GM19238 (cell line): ENCODE results near the gene RAET1E.
"Not testable (repeated sequence)": the region's sequence is repeated elsewhere in the genome, so short reads cannot be mapped to it uniquely, and the experiment has no call there.

Source experiments
- DNase-seq: peaks from one replicate; pipeline ENCODE4 v3.0.0; 2011; ENCODE audit warnings: low spot score; ENCODE audit not compliant: insufficient read length

The RAET1E gene

DNA sequence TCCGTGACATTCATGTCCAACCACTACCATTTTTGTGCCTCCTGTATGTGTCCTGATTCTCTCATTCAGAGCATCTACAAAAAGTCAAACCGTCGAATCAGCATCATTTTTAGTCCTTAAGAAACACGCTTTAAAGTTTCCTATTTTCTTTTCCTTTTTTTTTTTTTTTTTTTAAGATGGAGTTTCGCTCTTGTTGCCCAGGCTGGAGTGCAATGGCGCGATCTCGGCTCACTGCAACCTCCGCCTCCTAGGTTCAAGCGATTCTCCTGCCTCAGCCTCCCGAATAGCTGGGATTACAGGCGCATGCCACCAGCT, 35.5 kb downstream of the RAET1E start:
- DNase-seq, result not testable (repeated sequence)

GRCh38 chr6:149861603-149862423, 36.1 kb downstream of the RAET1E start:
- no peak for DNase-seq

DNA sequence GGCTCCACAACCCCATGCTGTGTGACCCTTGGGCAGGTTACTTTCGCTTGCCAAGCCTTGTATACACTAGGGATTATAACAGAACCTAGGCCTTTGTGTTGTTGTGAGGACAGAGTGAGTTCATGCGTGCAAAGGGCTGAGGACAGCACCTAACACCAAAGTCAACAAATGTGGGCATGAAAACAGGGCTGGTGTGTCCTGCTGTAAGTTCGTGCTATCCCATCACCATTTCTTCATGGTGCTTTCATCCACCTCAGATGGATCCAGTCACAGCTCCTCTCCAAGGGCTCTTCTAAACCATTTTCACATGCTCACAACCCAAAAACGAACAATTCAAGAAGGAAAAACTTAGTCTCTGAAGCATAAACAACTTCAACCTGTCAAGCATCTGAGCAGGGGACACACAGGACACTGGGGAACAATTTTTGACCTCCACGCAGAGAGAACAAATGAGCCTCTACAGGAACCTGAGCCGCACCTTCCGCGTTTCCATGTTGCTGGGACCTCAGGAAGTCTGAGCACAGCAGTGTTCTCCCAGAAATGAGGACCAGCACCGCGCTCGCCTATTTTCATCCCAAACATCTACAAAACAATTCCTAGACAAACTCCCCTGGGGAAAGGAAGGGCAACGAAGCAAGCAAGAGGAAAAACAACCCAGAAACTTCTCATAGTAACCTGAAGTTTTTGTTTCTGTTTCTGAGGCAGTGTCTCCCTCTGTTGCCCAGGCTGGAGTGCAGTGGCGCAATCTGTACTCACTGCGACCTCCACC, 36.9 kb downstream of the RAET1E start:
- DNase-seq, result no peak

DNA sequence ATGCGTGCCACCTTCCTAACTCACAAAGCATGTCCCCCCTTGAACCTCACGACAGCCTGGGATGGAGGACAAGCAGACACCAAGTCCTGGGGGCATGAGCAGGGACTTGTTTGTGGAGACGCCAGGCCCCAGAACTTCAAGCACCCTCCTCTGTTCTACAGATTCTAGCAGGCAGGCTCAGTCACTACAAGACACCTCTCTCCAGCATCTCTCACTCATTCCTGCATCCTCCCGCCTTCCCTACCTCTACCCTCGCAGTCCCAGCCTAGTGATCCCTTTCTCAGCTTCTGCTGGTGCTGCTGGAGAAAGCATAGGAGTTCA, 37.4 kb downstream of the RAET1E start:
- no peak for DNase-seq

- DNase-seq, result no peak
These were observed 38.0 kb downstream of the RAET1E start for GRCh38 chr6:149859938-149860337.

GRCh38 chr6:149859368-149859767, 38.5 kb downstream of the RAET1E start:
- DNase-seq, result no peak

- DNase-seq, result no peak
These were observed 40.4 kb downstream of the RAET1E start for GRCh38 chr6:149857541-149857940.

- DNase-seq, result no peak
These were observed 41.5 kb downstream of the RAET1E start for GRCh38 chr6:149856256-149856994.

- DNase-seq, result no peak
These were observed 42.2 kb downstream of the RAET1E start for GRCh38 chr6:149855741-149856140.

DNA sequence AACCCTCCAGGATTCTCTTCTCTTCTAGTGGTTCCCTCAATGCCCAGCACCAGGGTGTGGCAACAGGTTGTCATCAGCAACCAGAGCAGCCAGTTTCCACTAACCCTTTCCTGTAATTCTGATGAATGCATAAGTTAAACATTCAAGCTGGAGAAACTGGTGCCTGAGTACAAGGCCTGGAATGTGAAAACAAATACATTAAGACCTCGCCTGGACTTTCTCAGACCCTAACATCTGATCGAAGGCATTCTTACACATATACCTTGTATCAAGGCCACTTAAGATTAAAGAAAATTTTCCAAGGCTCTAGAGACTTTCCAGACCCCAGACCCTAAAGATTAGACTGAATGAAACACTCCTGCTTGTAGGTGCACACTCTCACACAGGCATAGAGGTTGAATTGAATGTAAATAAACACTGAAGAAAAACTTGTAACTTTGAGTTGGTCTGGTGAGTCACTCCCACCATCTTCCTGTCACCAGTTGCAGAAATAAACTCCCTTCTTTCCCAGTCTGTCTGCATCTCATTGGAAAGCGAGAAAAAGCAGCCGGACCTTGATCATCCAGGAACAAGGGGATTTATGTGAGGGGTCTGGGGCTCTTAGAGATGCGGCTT, 42.8 kb downstream of the RAET1E start:
- DNase-seq, result no peak

- DNase-seq, result no peak
These were observed 43.4 kb downstream of the RAET1E start for GRCh38 chr6:149854532-149854931.

GRCh38 chr6:149854017-149854416, 43.9 kb downstream of the RAET1E start:
- not testable (repeated sequence) for DNase-seq

DNA sequence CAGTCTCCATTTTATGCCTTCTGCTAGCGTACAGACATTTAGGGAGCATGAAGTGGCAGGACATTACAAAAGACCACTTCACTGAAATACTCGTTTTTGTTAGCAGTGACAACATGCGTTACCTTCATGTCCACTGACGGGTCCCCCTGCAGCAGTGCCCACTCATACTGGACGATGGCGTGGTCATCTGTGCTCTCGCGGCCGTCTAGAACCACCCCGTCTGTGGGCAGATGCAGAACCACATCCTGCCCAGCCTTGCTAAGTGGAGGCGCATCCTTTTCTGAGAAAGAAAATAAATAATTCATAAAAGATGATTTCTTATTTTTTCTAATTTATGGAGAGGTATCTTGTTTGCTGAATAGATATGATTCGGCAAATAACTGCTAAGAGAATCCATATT, 45.0 kb downstream of the RAET1E start:
- no peak for DNase-seq

DNA sequence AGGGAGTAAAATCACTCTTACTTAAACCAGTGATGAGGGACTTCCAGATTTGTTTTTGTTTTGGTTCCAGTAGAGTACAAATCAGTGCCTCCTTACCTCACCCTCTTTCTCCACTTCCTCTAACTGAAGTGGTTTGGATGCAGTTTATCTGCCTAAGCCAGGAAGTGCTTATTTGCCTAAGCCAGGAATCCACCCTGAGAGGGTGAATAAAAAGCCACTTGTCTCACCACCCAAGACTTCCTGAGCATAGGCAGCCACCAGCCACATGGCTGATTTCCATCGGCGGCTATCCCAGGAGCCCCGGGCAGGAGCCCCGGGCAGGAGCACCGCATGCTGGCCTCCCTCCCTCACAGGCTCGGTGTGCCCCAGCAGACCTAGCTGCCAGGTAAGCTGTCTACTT, 45.7 kb downstream of the RAET1E start:
- DNase-seq, result no peak

- DNase-seq, result no peak
These were observed 46.3 kb downstream of the RAET1E start for GRCh38 chr6:149851461-149852110.

DNA sequence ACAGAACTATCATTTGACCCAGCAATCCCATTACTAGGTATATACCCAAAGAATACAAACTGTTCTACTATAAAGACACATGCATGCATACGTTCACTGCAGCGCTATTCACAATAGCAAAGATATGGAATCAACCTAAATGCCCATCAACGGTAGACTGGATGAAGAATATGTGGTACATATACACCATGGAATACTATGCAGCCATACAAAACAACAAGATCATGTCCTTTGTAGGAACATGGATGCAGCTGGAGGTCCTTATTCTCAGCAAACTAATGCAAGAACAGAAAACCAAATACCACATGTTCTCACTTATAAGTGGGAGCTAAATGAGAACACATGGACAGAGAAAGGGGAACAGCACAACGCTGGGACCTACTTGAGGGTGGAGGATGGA, 49.6 kb downstream of the RAET1E start:
- DNase-seq, result not testable (repeated sequence)
